Progenitor cell of endocrine pancreas (in vitro differentiated cells): ENCODE data around the gene BCAR1. TPM values are rescaled to one million over a fixed set of nuclear protein-coding genes. Genes with fewer than 3 reads are reported as not detected.

Experiments
- DNase-seq: peaks from one replicate; pipeline ENCODE4 v3.0.0; 2021; ENCODE audit warnings: low spot score; ENCODE audit not compliant: unreplicated experiment
- H3K27ac Mint-ChIP-seq: 2 replicates; pipeline ENCODE4 v1.8.0; 2021; ENCODE audit warnings: mild to moderate bottlenecking, moderate library complexity, mixed read lengths
- H3K27me3 Mint-ChIP-seq: 2 replicates; pipeline ENCODE4 v1.8.0; 2021; ENCODE audit warnings: mixed read lengths
- H3K36me3 Mint-ChIP-seq: 2 replicates; pipeline ENCODE4 v1.8.0; 2022; ENCODE audit warnings: mixed read lengths; ENCODE audit not compliant: insufficient read depth
- H3K4me1 Mint-ChIP-seq: 2 replicates; pipeline ENCODE4 v1.8.0; 2021; ENCODE audit warnings: low read depth, mixed read lengths
- H3K4me3 Mint-ChIP-seq: 2 replicates; pipeline ENCODE4 v1.8.0; 2021; ENCODE audit warnings: low read depth, mild to moderate bottlenecking, moderate library complexity, mixed read lengths
- H3K9me3 Mint-ChIP-seq: 2 replicates; pipeline ENCODE4 v1.8.0; 2021; ENCODE audit warnings: low read depth, mixed read lengths
- CTCF ChIP-seq: fragments of 200-600 bp; sonication (generic); IDR thresholded peaks from one replicate; pipeline ENCODE4 v1.5.0; 2021; ENCODE audit warnings: antibody characterized with exemption, mild to moderate bottlenecking; ENCODE audit not compliant: unreplicated experiment
- total RNA-seq: library from RNA; stranded (reverse); gene quantifications from 2 replicates; pipeline ENCODE4 v1.2.1, GENCODE V29; 2021

The BCAR1 gene
- total RNA-seq, 1 donor from 2014 or later: 75.1 TPM

GRCh38 chr16:75229172-75230031 is 22.0 kb downstream of the BCAR1 start:
- DNase-seq: no peak
- no peak overlapping the region for H3K4me3 Mint-ChIP-seq
- no peak for TF ChIP-seq CTCF
- peaks cover 6% of the 10 kb centered on the region for H3K36me3 Mint-ChIP-seq
- H3K27ac Mint-ChIP-seq: no peak overlapping the region
- no peaks in the 10 kb centered on the region for H3K4me1 Mint-ChIP-seq
- H3K9me3 Mint-ChIP-seq: no peaks in the 10 kb centered on the region
- no peaks in the 10 kb centered on the region for H3K27me3 Mint-ChIP-seq

DNA sequence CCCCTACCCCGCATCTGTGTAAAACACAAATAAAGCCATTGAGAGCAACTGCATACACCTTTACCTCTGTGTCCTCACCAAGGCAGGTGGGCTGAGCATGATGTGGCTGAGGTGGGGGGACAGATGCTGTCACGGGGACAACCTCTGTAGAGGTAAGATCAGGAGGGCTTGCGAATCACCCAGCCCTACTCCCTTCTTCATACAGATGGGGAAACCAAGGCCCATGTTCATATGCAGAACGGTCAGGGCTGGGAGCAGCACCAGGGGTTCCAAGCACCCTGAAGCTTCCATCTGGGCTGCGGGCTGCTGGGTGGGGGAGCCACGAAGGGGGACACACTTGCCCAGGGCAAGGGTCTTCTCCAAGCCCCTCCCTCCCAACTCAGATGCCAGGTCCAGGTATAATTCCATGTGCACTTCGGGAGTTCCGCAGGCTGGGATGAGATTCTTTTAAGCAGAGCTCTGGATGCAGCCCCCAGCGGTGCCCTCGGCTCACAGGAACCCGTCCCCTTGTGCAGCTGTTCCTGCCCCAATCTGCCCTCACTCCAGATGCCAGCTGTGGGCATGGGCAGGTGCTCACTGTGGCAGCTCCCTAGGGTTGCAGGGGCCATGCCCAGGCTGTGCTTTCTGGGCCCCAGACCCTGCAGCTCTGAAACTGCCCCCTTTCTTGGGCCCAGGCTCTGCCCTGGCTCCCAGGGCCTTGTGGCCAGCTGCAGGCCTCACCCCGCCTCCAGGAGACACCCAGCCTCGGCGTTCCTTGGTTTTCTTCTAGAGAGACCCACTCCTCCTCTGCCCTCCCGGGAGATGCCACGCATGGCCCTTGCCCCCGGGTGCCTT is 23.1 kb downstream of the BCAR1 start:
- Mint-ChIP-seq H3K36me3 (peaks cover 6% of the 10 kb centered on the region), H3K9me3 (no peaks in the 10 kb centered on the region), H3K4me3 (no peak overlapping the region), H3K27me3 (no peaks in the 10 kb centered on the region), H3K27ac (no peak overlapping the region), H3K4me1 (no peaks in the 10 kb centered on the region)
- TF ChIP-seq CTCF: no peak
- no peak for DNase-seq

DNA sequence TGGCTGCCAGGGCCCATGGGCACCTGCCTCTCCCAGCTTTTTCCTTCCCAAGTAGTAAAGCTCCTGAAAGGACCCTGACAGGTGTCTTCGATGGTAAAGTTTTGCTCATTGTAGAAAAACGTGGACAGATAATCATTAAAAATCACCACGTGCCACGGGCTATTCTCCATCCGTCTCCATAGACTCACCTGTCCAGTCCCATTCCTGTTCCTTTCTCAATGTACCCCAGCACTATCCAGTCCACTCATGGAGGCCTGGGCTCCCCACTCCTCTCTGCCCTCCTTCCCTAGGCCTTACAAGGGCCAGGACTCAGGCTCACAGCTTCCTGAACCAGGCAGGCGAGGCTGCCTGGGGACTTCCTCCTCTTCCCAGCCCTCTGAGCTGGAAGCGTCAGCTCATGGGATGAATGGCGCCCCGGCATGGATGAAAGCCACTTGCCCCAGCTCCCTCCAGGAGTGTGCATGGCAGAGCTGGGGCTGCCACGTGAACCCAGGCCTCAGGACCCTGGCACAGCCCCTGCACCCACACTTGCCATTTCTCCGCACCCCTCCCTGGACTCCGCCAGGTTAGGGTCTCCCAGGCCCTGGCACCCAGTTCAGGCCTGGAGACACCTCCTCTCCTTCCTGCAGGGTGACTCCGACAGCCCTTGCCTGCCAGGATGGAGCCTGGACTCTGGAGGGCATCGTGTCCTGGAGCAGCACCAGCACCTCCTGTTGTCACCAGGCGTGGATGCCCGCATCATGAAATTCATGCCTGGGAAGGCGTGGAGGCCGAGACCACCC is 23.9 kb downstream of the BCAR1 start:
- no peak for DNase-seq
- Mint-ChIP-seq H3K4me3 (no peak overlapping the region), H3K27me3 (no peaks in the 10 kb centered on the region), H3K36me3 (peaks cover 5% of the 10 kb centered on the region), H3K27ac (peak overlapping the region; percentile 41), H3K9me3 (no peaks in the 10 kb centered on the region), H3K4me1 (no peaks in the 10 kb centered on the region)
- TF ChIP-seq CTCF: no peak

DNA sequence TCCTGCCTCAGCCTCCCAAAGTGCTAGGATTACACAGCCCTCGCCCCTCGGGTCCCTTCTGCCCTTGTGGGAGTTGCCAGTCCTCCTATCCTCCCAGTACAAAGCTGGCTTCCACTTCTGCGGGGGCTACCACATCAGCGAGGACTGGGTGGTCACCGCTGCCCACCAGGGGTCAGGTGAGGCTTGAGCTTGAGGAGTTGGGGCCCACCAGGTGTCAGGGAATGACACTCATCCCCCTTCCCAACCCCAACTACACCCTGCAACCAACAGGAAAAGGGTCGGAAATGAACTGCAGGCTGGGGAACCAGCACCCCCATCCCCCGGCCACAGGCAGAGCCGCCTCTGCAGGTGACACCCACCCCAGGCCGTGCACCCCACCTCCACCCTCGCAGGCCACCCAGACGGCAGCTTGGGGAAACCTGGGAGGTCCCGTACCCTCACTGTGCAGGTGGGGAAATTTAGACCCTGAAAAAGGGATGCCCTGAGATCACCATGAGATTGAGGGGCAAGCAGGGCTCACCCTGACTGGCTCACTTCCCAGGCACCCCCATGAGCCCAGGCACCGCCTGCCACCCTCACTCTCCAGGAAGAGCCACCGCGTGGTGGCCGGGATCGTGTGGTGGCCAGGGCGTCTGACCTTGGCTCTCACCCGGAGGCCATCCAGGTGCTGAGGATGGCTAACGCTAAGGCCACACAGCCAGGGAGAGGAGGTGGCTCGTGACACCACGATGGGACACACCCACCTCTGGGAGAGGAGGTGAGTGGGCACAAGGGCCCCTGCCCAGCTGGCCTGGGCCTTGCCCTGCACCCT is 24.7 kb downstream of the BCAR1 start:
- no peak overlapping the region for H3K4me3 Mint-ChIP-seq
- H3K27me3 Mint-ChIP-seq: no peaks in the 10 kb centered on the region
- H3K9me3 Mint-ChIP-seq: no peaks in the 10 kb centered on the region
- no peak for TF ChIP-seq CTCF
- no peak for DNase-seq
- no peak overlapping the region for H3K27ac Mint-ChIP-seq
- peaks cover 5% of the 10 kb centered on the region for H3K36me3 Mint-ChIP-seq
- no peaks in the 10 kb centered on the region for H3K4me1 Mint-ChIP-seq
